ENCODE results near the gene NHS. TPM values are rescaled to one million over a fixed set of nuclear protein-coding genes. Genes with fewer than 3 reads are reported as not detected.
"Not testable (repeated sequence)": the region's sequence is repeated elsewhere in the genome, so short reads cannot be mapped to it uniquely, and the experiment has no call there.

The NHS gene
- total RNA-seq, 4 donors from 2014 or later = 13.2 to 39.0 (median 31.5) TPM

GRCh38 chrX:17499512-17499911 is 124.5 kb downstream of the NHS start:
- H3K4me3 ChIP-seq = no peak overlapping the region

GRCh38 chrX:17500145-17500579 is 125.2 kb downstream of the NHS start:
- H3K4me1 ChIP-seq = peaks cover 0 to 8% (median 0%) of the 10 kb centered on the region in 4 donors

More at GRCh38 chrX:17499512-17499911, 124.5 kb downstream of the NHS start:
- H3K4me1 ChIP-seq = peaks cover 0 to 12% (median 2%) of the 10 kb centered on the region in 4 donors
- no peak for DNase-seq (ENCODE audit: low spot score in 2 of 2)
- TF ChIP-seq EP300 (IDR thresholded peaks at IDR 0.05) (no peak), POLR2A (IDR thresholded peaks at IDR 0.05) (no peak), CTCF (IDR thresholded peaks at IDR 0.05) (no peak)
- no peaks in the 10 kb centered on the region for H3K27me3 ChIP-seq
- no peaks in the 10 kb centered on the region for H3K36me3 ChIP-seq
- H3K27ac ChIP-seq = no peak overlapping the region
- 83 to 87% methylated on average over 4 to 5 of the region's 5 CpGs for WGBS, 2 donors
- no peaks in the 10 kb centered on the region for H3K9me3 ChIP-seq

GRCh38 chrX:17501746-17502145 is 126.7 kb downstream of the NHS start:
- no peak for DNase-seq (ENCODE audit: low spot score in 2 of 2)
- TF ChIP-seq EP300 (IDR thresholded peaks at IDR 0.05) (no peak), POLR2A (IDR thresholded peaks at IDR 0.05) (no peak), CTCF (IDR thresholded peaks at IDR 0.05) (no peak)
- Histone ChIP-seq H3K4me3 (no peak overlapping the region), H3K4me1 (no peaks in the 10 kb centered on the region), H3K36me3 (no peaks in the 10 kb centered on the region), H3K27ac (no peak overlapping the region), H3K9me3 (peaks cover 0 to 9% (median 1%) of the 10 kb centered on the region in 4 donors), H3K27me3 (no peaks in the 10 kb centered on the region)
- 58 to 61% methylated on average over 6 of the region's 6 CpGs for WGBS, 2 donors

More at GRCh38 chrX:17500145-17500579, 125.2 kb downstream of the NHS start:
- 36 to 38% methylated on average over 2 of the region's 2 CpGs for WGBS, 2 donors
- Histone ChIP-seq H3K36me3 (no peaks in the 10 kb centered on the region), H3K27ac (no peak overlapping the region), H3K9me3 (no peaks in the 10 kb centered on the region), H3K4me3 (no peak overlapping the region), H3K27me3 (no peaks in the 10 kb centered on the region)
- TF ChIP-seq EP300 (IDR thresholded peaks at IDR 0.05) (no peak), CTCF (IDR thresholded peaks at IDR 0.05) (no peak), POLR2A (IDR thresholded peaks at IDR 0.05) (no peak)
- DNase-seq (ENCODE audit: low spot score in 2 of 2) = no peak

- peaks cover 0 to 17% (median 3%) of the 10 kb centered on the region in 4 donors for H3K9me3 ChIP-seq
- H3K27ac ChIP-seq; H3K27me3 ChIP-seq; H3K36me3 ChIP-seq; H3K4me3 ChIP-seq; H3K4me1 ChIP-seq; DNase-seq (ENCODE audit: low spot score in 2 of 2): not testable (repeated sequence)
- 87 to 100% methylated on average over 2 to 3 of the region's 3 CpGs for WGBS, 2 donors
These were observed 131.4 kb downstream of the NHS start for GRCh38 chrX:17506352-17506751.

- Histone ChIP-seq H3K9me3 (peaks cover 0 to 10% (median 2%) of the 10 kb centered on the region in 4 donors), H3K4me3 (no peak overlapping the region), H3K4me1 (no peaks in the 10 kb centered on the region), H3K36me3 (no peaks in the 10 kb centered on the region), H3K27me3 (no peaks in the 10 kb centered on the region), H3K27ac (no peak overlapping the region)
- no peak for TF ChIP-seq EP300 (IDR thresholded peaks at IDR 0.05)
- no peak for TF ChIP-seq POLR2A (IDR thresholded peaks at IDR 0.05)
- TF ChIP-seq CTCF (IDR thresholded peaks at IDR 0.05) = no peak
- DNase-seq (ENCODE audit: low spot score in 2 of 2) = no peak
- 75 to 81% methylated on average over 1 of the region's 1 CpG for WGBS, 2 donors
These were observed 136.6 kb downstream of the NHS start for GRCh38 chrX:17511556-17511955.

- Histone ChIP-seq H3K4me3 (peak overlapping the region in 1 of 4 donors; percentile 24), H3K27me3 (no peaks in the 10 kb centered on the region), H3K36me3 (no peaks in the 10 kb centered on the region), H3K4me1 (peaks cover 0 to 26% (median 3%) of the 10 kb centered on the region in 4 donors), H3K9me3 (no peaks in the 10 kb centered on the region), H3K27ac (peak overlapping the region in 2 of 4 donors; percentile 6 to 63)
- peak; percentile 48 to 58 for DNase-seq (ENCODE audit: low spot score in 2 of 2)
- WGBS, 2 donors = 46 to 62% methylated on average over 4 to 7 of the region's 7 CpGs
- TF ChIP-seq CTCF (IDR thresholded peaks at IDR 0.05) = no peak
- TF ChIP-seq EP300 (IDR thresholded peaks at IDR 0.05) = peak in 1 of 2 donors; percentile 75
- no peak for TF ChIP-seq POLR2A (IDR thresholded peaks at IDR 0.05)
These were observed 144.4 kb downstream of the NHS start for GRCh38 chrX:17519358-17519757.
